Right renal cortex interstitium (tissue), 3 donors: ENCODE data around the gene WDR35. TPM values are rescaled to one million over a fixed set of nuclear protein-coding genes. Genes with fewer than 3 reads are reported as not detected.

Source experiments
- DNase-seq, 3 donors: peaks; one replicate each; pipeline ENCODE4 v3.0.0-alpha.2; 2013; ENCODE audit warnings: low read depth in 3 of 3, low spot score in 2 of 3
- polyA plus RNA-seq, 3 donors: library from polyadenylated mRNA; unstranded; fragments of 120-200 nt; gene quantifications; one replicate each; pipeline ENCODE4 v1.2.1, GENCODE V29; 2013; ENCODE audit not compliant: insufficient read length in 3 of 3

WDR35 gene
- polyA plus RNA-seq, result 10 to 100 TPM; 26.3 to 30.7 (median 30.2) TPM

DNA sequence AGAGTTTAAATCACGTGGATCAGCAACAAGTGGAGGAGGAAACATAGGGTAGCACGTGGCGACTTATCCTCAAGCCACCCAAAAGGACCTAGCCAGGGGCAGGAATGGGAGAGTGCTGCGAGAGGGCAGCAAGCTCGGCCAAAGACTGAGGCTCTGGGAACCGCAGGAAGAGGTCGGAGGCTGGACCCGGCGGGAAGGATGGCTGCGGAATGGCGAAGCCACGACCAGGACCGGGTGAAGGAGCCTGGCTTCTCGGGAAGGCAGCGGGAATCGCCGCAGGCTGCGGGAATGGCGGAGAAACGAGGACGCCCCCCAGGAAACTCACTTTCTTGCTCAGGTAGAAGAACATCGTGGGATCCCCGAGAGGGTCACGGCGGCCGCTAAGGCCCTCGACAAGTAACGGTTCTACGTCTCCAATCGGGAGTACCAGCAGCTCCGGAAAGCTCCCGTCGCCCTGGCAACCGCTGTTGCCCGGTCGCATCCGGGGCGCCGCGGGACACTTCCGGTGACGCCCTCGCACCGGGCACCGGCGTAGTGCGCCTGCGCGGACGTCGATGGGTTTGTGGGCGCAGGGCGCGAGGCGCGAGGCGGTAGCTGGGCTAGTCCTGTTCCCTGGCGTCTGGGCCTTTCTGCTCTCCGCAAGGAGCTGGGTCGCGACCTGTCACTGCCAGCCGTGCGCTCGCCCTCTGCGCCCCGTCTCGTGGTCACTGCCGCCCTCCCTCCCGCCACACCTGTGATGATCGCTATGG, at the start of gene WDR35:
TSS of gene WDR35 (minus strand) at position 439 of the 749 bp plus-strand sequence. CDS start at position 349, 90 bp downstream.
- peak in 2 of 3 donors; percentile 67 to 74 for DNase-seq

DNA sequence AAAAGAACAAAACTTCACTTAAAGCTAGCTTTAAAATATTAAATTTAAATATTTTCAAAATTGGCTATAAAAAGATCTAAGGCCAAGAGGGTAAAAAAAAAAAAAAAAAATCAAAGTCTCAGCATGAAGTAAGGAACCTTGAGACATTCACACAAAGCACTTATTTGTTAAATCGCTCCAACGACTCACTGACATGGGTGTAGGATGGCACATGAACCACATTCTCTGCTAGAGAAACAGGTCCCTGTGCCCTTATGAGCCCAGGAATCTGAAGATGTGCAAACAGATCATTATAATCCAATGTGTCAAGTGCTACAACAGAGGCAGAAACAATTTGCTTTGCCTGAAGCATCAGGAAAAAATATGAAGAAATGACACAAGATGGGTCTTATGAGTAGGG, 47.8 kb upstream of the WDR35 start:
- DNase-seq, result no peak

GRCh38 chr2:20035955-20036666, 46.2 kb upstream of the WDR35 start:
- DNase-seq, result no peak

GRCh38 chr2:20034821-20035220, 44.9 kb upstream of the WDR35 start:
- DNase-seq, result no peak

DNA sequence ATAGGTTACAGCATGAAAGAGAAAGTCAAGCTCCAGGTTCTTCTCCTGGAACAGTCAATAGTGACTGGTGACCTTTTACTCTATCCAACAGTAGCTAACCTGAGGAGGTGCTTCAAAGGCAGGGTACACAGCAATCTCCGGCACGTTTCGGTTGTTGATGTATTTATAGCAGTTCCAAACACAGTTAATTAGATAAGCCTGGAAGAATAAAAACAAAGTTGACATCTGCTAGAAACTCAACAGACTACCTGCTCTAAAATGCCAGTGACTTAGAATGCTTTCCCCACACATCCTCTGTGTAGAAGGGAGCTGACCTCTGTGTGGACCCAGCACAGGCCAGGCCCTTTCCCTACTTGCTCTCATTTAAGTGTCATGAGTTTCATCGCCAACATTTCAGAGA, 44.3 kb upstream of the WDR35 start:
- DNase-seq, result no peak

DNA sequence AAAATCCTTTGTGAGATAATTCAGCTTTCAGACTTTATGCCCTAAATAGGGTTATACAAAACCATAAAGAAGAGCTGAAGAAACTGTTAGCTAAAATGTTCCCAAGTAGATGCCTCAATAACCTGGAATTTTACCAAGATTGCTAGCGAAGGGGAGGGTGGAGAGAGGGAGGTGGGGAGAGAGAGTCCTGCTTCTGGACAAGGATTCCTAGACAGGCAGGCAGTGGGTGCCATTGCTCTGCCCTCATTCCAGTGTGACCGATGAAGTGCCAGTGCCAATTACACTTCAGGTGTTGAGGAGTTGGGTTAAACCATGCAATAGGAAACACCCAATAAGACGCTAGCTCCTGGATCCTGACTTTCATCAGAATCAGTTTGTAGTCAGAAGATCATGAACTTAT, 43.4 kb upstream of the WDR35 start:
- no peak for DNase-seq

GRCh38 chr2:20030224-20030623, 40.3 kb upstream of the WDR35 start:
- DNase-seq, result no peak

- no peak for DNase-seq
Measured at GRCh38 chr2:20027705-20028434, 38.0 kb upstream of the WDR35 start.

DNA sequence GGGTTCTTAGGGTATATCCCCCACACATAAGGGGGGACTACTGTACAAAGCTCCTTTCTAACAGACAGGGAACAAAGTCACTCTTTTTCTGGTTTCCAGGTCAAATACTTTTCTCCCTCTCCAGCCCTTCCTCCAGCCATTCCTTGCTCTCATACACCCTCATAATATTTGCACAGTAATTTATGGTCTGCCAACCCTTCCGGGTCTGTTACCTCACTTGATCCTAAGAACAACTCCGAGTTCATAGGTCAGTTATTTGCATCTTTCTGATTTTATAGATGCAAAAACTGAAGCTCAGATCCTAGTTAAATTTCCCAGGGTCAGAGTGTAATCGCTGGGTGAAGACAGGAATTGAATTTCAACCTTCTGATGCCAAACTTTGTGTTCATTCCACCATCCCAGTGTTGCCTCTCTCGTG, 37.4 kb upstream of the WDR35 start:
- no peak for DNase-seq

- DNase-seq, result no peak
Measured at GRCh38 chr2:20025065-20025786, 35.3 kb upstream of the WDR35 start.

GRCh38 chr2:20023688-20024087, 33.8 kb upstream of the WDR35 start:
- DNase-seq, result no peak

- DNase-seq, result no peak
Measured at GRCh38 chr2:20021405-20022009, 31.6 kb upstream of the WDR35 start.

- no peak for DNase-seq
Measured at GRCh38 chr2:20019747-20020146, 29.8 kb upstream of the WDR35 start.

GRCh38 chr2:20018601-20019152, 28.8 kb upstream of the WDR35 start:
- DNase-seq, result no peak

- DNase-seq, result no peak
Measured at GRCh38 chr2:20016346-20016745, 26.4 kb upstream of the WDR35 start.

- no peak for DNase-seq
Measured at GRCh38 chr2:20015482-20016083, 25.7 kb upstream of the WDR35 start.

GRCh38 chr2:20013126-20013849, 23.4 kb upstream of the WDR35 start:
- no peak for DNase-seq

GRCh38 chr2:20012282-20013125, 22.6 kb upstream of the WDR35 start, which contains the start of gene MATN3:
Gene MATN3, minus strand, starts transcription at chr2:20012668. Its CDS starts 37 bp downstream, at chr2:20012631.
- no peak for DNase-seq
